ENCODE results near the gene GRB10.

GRB10 gene

DNA sequence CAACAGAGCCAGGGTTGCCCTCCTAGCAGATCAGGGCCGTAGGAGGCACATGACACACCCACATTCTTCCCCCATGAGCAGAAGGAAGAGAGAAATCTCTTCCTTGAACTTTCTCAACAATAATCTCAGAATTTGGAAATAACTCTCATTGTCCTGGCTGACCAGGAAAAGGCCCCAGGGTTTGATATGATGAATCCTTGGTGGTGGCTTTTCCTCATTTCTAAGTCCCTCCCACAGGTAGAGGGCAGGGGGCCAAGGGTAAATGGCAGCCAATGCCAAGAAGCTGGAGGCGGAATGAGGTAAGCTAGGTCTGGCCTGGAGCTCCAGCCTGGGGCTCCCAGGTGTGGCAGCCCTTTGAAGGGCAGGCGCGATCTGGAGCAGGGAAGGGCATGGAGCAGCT lies 67.8 kb downstream of the GRB10 start:
- no peak for DNase-seq

DNA sequence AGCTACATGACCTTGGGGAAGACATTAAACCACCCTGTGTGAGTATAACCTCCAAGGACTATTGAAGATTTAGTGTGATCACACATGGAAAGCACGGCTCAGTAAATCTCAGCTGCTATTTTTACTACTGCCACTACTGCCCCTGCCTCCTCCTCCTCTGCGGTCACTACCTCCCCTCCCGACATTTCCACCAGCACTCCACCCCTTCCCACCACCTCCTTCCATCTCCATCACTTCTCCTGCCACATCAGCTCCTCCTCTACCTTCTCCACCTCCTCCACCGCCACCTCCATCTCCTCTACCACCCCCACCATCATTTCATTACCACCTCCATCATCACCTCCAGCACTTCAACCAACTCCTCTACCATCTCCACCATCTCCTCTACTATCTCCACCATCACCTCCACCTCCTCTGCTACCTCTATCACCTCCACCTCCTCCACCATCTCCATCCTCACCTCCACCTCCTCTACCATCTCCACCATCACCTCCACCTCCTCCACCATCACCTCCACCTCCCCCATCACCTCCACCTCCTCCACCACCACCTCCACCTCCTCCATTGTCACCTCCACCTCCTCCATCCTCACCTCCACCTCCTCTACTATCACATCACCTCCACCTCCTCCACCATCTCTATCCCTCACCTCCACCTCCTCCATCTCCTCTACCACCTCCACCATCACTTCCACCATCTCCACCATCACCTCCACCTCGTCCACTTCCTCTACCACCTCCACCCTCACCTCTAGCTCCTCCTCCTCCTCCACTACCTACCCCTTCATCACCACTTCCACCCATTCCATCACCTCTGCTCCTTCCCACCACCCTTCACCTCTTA lies 69.4 kb downstream of the GRB10 start:
- DNase-seq: no peak

DNA sequence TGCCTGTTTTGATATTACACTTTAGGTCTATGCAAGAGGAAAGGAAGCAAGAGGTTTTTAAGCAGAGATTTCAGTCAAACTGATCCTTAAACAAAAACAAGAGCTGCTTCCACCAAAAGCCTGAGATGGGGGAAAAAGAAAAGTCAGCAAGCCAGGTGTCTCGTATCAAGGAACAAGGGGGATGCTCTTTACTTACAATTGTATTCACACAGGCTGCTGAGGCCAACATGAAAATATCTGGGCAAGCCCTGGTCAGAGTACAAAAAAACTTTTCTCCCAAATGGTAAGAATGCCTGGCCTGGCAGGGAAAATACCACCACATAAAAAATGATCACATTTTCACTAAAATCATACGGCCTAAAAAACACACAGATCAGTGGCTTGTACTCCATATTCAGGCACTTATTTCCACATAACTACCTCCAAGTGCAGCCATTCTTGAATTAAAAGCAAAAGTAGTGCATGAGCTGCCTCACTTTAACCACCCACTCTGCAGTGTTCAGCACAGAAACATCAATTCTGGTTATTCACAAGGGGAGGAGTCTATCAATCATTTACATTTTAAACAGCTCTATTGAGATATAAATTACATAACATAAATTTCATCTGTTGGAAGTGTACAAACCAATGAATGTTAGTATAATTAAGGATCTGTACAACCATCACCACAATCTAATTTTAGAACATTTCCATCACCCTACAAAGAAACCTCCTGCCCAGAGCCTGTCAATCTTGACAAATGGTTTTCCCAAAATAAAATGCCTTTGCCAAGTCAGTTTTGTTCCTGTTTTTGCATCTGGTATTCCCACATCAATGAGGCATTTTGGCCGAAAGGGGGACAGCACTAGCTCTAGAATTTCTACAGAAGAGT lies 70.2 kb downstream of the GRB10 start:
- no peak for DNase-seq

DNA sequence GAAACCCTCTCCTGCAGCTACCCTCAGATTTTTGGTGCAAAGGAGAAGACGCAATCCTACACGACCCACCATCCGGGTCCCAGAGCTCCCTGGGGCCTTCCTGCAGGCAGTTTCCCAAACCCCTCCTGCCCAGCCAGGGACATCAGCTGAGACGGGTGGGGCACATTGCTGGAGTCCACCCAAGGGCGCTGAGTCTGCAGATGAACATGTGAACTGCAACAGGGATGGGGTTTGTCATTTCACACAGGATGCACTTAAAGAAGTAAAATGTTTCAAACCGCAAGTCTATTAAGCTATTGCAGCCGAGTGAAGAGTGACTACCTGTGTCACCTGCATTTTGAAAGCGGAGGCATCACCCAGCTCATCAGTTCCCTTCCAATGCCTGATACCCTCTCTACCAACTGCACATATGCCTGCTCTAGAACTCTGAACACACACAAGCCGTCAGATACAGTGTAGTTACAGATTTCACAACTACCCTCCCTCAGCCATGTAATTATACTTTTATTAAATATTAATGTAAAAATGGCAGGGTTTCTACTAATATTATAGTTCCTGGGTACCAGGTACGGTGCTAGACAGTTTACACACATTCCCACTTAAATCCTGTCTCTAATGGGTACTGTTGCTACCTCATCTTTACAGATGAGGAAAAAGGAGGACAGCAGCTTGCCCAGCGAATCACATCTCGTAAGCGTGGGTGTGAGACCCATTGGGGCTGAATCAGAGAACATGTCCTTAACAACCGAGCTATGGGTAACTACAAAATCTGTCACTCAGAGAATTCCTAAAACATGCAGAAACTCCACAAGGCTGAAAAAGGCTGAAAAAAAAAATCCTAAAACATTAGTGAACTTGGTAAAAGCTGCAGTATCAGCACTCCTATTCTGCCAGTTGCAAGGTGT lies 71.2 kb downstream of the GRB10 start:
- no peak for DNase-seq

DNA sequence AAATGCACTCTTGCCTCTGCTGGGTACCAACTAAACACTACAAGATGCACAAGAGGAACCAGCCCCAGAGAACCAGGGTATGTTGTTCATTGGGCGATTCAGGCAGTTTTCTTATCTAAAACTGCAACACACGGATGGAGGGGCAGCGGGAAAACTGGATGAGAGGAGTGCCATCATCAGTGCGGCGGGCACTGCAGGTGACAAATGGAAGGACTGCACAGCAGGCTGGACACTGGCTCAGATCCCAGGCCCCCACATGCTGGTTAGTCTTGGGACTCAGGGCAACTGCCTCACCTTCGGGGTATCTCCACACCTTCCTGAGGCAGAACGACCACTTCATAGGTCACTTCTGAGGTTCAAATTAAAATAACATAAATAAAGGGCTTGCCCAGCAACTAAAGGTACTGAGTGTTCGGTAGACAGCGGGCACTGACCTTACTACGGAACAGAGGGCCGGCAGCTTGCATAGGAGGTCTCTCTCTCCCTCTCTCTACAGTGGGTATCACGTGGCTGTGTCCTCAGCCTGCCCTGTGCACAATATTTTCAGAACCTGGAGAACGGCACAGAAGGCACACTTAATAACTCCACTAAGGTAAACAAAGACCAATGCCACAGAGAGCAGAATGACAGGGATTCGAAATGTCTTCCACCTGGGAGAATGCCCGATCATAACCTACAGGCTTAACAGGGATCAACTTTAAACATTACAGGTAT lies 72.1 kb downstream of the GRB10 start:
- no peak for DNase-seq

DNA sequence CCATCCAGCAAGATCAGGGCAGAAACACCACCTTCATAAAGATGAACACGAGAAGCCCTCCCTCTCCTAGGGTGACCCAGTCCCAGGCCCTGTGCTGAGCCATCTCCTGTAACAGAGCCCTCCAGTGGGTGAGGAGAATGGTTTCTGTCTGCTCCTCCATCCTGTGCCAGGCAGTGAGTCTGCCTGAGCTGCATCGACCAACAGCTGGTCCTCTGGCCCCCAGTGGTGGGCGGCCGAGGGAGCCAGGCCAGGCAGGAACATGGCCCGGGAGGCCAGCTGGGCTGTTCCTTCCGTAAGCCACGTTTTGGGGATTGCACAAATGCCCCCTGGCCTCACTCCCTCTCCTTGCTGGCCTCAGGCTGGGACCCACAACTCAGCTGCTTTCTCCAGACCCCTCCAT lies 73.5 kb downstream of the GRB10 start:
- no peak for DNase-seq

DNA sequence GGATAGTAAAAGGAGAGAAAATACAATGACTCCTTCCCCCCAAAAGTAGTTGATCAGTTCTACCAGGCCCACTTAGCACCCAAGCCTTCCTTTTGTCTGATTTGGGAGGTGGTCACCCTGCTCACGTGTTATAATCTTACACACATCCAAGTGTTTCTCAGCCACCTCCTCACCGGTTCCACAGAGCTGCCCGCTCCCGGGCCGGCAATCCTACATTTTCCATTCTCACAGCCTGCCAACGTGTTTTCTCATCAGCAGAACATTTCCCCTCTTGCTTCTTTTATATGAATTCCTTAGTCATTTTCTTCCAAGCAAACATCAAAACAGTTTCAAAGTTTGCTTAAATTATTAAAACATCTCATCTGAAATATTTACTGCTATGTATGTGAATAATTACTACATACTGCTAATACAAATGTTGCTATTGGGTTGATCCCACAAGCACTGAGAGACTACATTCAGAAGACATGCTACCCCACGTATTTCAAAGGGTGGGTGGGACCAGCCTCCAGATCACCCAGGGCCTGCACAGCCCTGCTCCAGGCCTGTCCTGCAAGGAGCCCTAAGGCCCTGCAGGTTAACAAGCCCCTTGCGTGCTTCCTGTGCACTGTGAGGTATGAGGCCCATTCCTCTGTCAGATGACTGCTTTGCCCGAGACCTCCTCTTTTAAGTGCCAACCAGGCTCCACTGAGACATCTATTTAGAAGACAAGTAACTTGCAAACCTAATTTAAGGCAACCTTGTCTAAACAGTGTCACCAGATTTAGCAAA lies 75.3 kb downstream of the GRB10 start:
- no peak for DNase-seq

DNA sequence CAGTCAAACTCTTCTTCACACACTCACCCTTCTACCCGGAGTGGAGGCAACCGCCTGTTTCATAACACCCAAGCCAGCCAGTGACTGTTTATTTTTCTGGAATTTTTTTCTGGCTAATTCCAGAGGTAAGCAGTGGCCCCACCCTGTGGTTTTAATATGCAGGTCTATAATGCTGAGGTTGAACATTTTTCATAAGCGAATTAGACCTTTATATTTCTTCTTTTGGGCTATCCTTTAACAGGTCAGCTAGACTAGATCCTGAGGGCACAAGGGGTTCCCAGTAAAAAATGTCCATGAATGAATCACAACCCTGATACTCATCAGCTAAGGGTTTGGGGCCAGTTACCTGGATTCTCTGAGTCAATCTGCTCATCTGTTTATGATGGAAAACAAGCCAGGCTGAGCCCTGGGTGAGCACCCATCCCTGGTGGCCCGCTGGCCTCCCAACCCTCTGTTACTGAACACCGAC lies 76.2 kb downstream of the GRB10 start:
- DNase-seq: no peak

DNA sequence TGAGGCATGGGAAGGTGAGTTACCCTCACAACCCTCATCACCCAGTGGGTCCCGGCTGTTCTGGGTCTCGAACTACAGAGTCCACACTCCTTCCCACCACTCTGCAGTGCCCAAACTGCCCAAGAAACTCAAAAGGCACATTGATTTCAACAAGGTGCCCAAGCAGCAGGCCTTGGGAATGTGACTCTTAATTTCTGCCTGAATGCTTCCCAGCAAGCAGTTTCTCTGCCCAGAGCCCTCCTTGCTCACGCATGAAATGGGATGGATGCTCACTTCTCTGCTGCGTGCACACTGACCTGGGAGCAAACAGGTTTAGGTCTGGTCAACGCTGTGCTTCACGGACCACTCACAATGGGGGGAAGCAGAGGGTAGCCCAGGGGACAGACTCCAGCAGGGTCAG lies 77.9 kb downstream of the GRB10 start:
- no peak for DNase-seq

DNA sequence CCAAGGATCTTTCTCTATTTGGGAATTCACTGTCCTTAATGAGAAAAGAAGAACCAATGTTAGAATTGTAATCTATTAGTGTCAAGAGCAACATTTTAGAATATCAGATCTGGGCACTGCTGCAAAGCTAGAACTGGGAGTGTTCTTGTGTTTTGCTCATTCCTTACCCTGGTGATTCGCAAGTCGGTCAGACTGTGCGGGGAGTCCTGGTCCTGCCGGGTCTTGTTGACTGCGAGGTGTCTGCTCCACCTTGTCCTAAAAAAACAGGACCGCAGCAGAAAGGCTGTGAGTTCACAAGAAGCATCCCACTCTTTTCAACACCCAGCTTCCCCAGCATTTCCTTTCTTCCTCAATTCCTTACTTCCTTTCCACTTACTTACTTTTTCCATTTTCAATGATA lies 79.0 kb downstream of the GRB10 start:
- no peak for DNase-seq

DNA sequence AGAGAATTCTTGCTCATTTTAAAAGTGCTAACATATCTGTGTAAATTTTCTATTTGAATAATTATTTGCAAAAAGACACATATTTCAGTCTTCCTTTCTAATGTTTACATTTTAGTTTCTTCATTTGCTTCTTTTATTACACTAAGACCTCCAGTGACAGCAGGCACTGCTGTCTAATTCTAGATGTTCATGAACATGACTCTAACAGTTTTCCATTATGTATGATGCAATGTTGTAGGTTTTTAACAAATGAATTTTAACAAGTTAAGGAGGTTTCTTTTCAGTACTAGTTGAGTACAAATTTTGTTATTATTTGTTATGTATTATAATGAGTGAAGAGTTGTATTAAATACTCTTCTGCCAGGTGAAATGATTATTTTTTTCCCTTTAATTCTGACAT lies 83.6 kb downstream of the GRB10 start:
- DNase-seq: no peak

DNA sequence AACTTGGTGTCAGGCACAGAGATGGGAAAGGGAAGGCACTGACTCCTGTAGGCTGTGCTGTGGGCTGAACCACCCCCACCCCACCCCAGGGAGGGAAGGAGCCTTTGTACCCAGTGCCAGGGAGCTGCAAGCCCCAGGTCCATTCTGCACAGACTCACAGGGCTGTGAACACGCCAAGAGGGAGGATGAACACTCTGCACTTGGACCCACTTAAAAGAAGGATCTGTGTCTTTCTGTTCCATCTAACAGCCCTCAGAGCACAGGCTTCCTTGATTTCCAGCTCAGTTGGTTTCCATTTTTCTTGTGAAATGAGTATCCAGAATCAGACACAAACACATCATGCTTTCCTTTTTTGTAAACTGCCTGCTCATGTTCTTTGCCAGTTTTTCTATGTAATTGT lies 84.9 kb downstream of the GRB10 start:
- DNase-seq: no peak

DNA sequence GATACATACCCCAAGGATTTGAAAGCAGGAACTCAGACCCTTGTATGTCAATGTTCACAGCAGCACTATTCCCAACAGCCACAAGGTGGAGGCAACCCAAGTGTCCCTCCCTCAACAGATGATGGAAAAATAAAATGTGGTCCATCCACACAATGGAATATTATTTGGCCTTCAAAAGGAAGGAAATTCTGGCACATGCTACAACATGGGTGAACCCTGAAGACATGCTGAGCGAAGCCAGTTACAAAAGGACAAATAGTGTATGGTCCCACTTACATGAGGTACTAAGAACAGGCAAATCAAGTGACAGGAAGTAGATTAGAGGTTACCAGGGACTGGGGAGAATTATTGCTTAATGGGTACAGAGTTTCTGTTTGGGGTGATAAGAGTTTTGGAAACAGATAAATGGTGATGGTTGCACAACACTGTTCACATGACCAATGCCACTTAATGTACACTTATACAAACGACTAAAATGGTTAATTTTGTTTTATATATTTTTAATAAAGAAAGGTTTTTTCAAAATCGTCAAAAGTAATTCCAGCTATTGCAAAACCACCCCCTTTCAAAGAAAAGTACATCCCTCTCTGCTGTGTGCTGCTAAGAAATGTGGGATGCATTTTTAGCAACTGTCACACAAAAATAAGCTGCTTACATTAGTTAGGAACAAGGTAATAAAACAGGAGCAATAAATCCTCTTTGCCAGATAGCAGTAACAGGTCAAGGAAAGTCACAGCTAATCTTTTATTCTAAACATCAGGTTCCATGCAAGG lies 85.7 kb downstream of the GRB10 start:
- no peak for DNase-seq

DNA sequence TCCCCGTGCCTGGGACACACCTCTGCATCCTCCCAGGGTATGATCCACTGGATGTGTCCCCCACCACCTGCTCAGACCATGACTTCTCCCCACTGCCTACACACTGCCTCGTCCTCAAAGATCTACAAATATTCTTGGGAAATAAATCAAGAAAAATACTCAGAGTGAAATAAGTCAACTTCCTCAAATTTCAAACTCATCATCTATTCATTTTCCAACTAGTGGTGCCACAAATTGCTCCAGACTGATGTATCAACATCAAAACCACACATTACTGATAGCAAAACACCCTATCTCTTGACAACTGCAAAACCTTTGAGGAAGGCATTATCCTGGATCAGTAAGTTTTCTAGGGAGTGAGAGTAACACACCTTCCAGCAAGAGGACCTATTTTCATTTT lies 87.7 kb downstream of the GRB10 start:
- DNase-seq: no peak

DNA sequence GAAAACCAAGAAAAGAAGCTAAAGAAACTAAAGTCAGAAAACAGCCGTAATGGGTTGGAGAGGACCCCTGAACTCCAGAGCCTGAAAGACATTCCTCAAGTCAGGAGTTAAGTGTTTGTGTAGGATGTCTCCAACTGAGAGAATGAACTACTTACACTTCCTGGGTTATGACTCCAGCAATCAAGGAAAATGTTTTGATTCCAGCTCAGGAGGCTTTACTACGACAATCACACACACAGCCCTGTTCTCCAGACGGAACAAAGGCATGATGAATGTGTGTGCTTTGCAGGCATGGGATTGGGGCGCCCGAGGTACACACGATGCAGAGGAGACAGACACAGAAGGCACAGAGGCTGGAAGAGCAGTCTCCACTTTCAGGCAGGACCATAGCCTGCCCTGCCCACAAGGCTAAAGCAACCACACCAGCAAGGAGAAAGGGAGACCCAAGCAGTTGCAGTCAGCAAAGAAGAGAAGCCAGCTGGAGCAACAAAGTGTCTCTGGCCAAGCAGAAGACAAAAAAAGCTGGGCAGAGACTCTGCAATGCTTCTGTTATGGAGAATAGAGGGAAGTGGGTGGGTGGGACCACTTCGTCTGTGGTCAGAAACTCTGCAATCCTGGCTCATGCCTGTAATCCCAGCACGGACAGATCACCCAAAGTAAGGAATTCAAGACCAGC lies 89.1 kb downstream of the GRB10 start:
- DNase-seq: no peak

DNA sequence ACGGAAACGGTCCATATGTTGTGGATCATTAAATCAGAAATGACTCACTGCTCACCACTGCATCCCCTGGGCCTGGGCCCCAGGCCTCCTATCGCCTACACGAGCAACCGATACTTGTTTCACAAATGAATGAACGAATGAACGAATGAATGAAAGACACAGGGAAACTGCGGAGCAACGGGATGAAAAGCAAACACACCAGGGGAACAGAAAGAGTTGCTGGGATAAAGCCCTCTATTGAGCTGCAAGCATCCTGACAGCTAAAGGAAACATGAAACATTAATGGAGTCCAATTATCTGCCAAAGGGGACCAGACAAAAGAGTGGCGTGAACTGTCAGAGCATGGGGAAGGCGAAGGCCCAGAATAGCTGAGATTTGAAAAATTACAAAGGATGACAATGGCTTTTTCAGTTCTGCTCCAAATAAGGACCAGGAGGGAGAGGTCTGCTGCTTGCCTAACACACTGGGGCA lies 92.1 kb downstream of the GRB10 start:
- DNase-seq: no peak

DNA sequence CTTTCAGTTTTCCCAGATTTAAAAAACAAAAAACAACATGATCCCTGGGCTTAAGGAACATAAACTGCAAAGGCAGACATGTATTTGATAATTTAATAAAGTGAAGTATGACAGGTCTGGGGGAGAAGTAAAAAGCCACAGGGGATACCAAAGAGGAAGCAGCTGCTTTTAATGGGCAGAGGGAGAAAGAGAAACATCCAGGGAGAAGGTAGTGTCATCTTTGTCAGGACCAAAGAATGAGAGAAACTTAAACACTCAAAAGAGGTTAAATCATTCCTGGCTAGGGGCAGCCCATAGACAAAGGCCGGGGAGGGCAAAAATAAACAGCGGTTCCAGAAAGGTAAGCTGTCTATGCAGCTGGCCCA lies 94.5 kb downstream of the GRB10 start:
- no peak for DNase-seq

DNA sequence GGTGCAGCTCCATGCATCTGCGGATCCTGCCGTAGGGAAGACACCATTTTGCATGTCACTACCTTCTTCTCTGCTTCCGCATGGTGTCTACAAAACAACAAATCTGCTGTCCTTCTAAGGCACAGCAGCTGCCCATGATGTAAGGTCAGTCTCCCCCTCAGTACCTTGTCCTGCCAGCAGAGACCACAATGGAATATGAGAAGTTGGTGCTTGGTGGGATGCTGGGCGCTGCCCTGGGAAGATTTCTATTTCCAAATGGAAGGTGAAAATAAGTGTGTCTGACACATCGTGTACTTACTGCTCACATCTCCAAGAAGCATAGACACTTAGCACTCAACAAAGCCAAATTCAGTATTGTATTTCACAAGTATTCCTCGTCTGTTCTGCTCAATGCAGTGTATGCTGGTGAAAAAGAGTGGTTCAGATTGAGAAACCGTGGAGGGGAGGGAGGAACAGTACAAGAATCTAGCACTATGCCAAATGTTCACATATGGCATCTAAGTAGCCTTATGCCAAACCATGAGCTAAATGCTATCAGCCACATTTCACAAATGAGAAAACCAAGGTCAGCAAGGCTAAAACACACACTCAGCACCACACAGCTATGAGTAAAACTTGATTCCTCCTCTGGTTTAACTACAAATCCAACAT lies 95.0 kb downstream of the GRB10 start:
- no peak for DNase-seq

DNA sequence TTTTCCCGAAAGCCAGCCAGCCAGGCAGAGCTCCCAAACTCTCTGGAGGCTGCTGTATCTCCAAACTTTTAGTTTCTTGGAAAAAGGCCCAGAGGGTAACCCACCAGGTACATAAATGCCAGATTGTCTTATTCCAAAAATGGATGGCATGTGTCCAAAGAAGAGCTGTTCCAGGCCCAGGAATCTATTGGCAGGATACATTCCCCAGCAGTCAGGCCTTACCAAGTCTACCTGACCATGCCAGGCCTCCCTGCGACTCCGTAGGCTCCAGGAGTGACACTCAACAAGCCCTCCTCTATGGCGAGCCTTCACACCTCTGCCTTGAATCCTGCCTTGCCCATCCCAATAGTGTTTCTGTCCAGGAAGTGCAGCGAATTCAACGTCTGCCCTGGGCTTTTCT lies 95.6 kb downstream of the GRB10 start:
- no peak for DNase-seq

All from KG1 (cell line).